CD4-positive, alpha-beta T cell treated with Interleukin-1 beta for 1 hour (primary cell): Measurements from ENCODE around the gene PTPN23.

Experiments
- DNase-seq, 2 donors: peaks; one replicate each; pipeline ENCODE4 v3.0.0-alpha.2; 2020 to 2022

PTPN23 gene

GRCh38 chr3:47420511-47421484, 40.0 kb downstream of the PTPN23 start:
- DNase-seq, result peak; percentile 87 to 91

GRCh38 chr3:47421741-47422649, 41.2 kb downstream of the PTPN23 start:
- no peak for DNase-seq

GRCh38 chr3:47422743-47423142, 41.9 kb downstream of the PTPN23 start:
- no peak for DNase-seq

GRCh38 chr3:47423548-47424145, 42.8 kb downstream of the PTPN23 start:
- no peak for DNase-seq

- DNase-seq, result no peak
These were observed 43.9 kb downstream of the PTPN23 start for GRCh38 chr3:47424434-47425382.

- no peak for DNase-seq
These were observed 44.6 kb downstream of the PTPN23 start for GRCh38 chr3:47425383-47425778.

- no peak for DNase-seq
These were observed 45.1 kb downstream of the PTPN23 start for GRCh38 chr3:47425959-47426358.

- no peak for DNase-seq
These were observed 47.0 kb downstream of the PTPN23 start for GRCh38 chr3:47427866-47428265.

GRCh38 chr3:47428662-47429061, 47.8 kb downstream of the PTPN23 start:
- no peak for DNase-seq

- DNase-seq, result no peak
These were observed 48.9 kb downstream of the PTPN23 start for GRCh38 chr3:47429476-47430270.

GRCh38 chr3:47430606-47431005, 49.8 kb downstream of the PTPN23 start:
- no peak for DNase-seq

- no peak for DNase-seq
These were observed 50.4 kb downstream of the PTPN23 start for GRCh38 chr3:47431225-47431624.

- no peak for DNase-seq
These were observed 51.9 kb downstream of the PTPN23 start for GRCh38 chr3:47432673-47433072.

- DNase-seq, result no peak
These were observed 53.0 kb downstream of the PTPN23 start for GRCh38 chr3:47433796-47434195.

GRCh38 chr3:47434849-47435248, 54.0 kb downstream of the PTPN23 start:
- DNase-seq, result no peak

- no peak for DNase-seq
These were observed 55.4 kb downstream of the PTPN23 start for GRCh38 chr3:47436180-47436579.

GRCh38 chr3:47440131-47440530, 59.3 kb downstream of the PTPN23 start:
- DNase-seq, result no peak

- no peak for DNase-seq
These were observed 61.2 kb downstream of the PTPN23 start for GRCh38 chr3:47441796-47442551.

- DNase-seq, result no peak
These were observed 62.8 kb downstream of the PTPN23 start for GRCh38 chr3:47443611-47443995.

GRCh38 chr3:47444103-47444502, 63.3 kb downstream of the PTPN23 start:
- no peak for DNase-seq
